HG03039 (cell line): ENCODE data around the gene SPECC1L.

Source experiments
- ATAC-seq: cut with Tn5 transposase; IDR thresholded peaks from one replicate; pipeline ENCODE4 v1.9.1; 2021; ENCODE audit warnings: mild to moderate bottlenecking, moderate library complexity; ENCODE audit not compliant: unreplicated experiment

Gene SPECC1L

DNA sequence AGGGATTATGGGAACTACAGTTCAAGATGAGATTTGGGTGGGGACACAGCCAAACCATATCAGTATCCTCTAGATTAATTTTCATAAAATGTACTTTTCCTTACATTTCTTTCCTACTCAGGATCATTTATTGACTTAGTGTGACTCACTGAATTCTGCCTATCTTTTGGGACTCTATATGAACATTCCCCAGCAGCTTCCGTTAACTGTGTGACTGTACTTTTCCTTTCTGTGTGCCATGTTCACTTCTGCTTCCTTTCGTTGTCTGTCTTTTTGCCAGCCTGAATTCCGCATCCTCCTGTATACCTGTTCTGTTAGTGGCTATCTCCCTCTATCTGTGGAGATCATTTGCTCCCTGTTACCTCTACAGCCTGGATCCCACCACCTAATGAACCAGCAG is 48.8 kb downstream of the SPECC1L start:
- ATAC-seq, result no peak

DNA sequence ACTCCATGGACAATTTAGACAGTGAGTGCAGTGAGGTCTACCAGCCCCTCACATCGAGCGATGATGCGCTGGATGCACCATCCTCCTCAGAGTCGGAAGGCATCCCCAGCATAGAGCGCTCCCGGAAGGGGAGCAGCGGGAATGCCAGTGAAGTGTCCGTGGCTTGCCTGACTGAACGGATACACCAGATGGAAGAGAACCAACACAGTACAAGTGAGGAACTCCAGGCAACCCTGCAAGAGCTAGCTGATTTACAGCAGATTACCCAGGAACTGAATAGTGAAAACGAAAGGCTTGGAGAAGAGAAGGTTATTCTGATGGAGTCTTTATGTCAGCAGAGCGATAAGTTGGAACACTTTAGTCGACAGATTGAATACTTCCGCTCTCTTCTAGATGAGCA is 51.4 kb downstream of the SPECC1L start:
- no peak for ATAC-seq

DNA sequence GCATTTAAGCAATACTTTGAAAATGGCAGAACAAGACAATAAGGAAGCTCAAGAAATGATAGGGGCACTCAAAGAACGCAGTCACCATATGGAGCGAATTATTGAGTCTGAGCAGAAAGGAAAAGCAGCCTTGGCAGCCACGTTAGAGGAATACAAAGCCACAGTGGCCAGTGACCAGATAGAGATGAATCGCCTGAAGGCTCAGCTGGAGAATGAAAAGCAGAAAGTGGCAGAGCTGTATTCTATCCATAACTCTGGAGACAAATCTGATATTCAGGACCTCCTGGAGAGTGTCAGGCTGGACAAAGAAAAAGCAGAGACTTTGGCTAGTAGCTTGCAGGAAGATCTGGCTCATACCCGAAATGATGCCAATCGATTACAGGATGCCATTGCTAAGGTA is 51.9 kb downstream of the SPECC1L start:
- ATAC-seq, result no peak

DNA sequence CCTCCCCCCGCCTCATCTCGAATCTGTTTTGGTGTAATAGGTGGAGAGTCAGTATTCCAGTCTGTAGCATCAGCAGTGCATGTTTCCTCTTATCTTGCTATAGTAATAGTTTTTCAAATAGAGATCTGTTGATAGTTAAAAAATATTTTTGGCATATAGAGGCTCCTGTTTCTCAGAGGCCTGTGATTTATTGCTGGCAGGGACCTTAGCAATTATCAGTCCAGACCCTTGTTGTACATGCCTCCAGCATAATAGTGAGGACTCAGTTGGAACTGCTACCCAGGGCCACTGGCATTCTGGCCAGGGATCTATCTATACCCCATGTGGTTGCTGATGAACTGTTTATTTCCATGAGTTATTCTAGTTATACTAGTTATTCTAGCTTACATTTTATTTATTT is 52.6 kb downstream of the SPECC1L start:
- no peak for ATAC-seq

DNA sequence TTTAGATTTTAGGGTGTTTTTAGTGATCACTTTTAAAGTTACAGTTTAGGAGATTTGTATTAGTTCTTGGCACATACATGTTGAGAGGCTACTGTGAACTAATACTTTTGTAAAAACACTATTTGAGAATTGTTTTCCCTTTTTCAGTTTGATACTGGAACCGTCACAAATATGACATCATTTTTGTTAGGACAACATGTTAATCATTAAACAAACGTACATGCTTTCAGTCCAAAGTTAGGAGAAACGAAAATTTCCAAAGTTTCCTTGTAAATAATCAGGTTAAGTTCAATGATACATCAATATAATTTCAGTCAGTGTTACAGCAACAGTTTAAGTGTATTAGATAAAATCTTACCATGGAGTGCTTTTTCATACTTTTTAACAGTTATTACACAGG is 53.1 kb downstream of the SPECC1L start:
- ATAC-seq, result no peak

DNA sequence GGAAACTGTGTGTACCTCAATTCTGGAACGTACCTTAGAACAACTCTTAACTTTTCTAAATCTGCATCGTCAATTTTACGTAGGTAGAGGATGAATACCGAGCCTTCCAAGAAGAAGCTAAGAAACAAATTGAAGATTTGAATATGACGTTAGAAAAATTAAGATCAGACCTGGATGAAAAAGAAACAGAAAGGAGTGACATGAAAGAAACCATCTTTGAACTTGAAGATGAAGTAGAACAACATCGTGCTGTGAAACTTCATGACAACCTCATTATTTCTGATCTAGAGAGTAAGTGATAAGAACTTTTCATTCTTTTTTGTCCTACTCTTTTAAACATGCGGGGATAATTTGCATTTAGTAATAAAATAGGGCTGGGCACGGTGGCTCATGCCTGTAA is 53.5 kb downstream of the SPECC1L start:
- ATAC-seq, result no peak

DNA sequence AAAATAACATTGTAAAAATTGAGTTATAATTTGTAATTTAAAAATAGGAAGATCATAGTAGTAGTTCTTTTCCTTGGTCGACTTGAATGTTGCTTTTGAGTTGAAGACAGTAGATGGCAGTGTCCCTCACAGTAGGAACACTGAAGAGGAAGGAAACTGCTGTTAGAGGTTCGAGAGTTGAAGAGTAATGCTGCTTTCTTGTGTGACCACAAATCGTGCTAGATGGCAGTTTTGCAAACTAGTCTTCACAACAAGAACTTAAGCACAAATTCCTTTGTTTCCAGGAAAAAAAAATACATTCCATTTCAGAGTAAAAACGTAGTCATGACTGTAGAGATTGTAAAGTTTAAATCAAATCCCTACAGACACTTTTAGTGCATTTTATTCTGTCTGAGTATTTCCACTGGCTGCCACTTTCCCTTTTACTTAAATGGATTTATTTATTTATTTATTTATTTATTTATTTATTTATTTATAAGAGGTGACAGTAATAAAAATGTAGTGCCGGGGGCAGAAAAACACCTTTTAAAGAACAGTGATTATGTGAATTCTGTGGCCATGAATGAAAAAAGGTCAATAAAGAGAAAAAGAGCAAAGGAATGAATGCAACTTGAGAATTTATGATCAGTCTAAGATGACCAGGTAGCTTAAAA is 54.6 kb downstream of the SPECC1L start:
- ATAC-seq, result no peak

DNA sequence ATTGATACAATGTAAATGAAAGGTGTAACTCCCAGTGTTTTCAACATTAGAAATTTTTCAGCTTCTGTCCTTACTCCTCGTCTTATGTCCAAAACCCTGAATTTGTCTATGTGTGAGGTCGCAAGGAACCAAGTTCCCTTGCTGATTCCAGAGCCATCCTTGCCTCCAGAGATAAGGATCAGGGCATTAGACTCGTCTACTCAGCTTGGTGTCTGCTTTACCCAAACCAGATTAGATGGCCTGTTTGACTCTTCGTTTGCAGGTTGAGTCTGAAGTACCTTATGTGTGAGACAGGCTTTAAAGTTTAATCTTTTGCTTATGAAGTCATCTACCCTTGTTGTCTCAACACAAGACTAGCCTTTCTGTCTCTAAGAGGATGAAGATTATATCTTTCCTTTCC is 55.6 kb downstream of the SPECC1L start:
- no peak for ATAC-seq

DNA sequence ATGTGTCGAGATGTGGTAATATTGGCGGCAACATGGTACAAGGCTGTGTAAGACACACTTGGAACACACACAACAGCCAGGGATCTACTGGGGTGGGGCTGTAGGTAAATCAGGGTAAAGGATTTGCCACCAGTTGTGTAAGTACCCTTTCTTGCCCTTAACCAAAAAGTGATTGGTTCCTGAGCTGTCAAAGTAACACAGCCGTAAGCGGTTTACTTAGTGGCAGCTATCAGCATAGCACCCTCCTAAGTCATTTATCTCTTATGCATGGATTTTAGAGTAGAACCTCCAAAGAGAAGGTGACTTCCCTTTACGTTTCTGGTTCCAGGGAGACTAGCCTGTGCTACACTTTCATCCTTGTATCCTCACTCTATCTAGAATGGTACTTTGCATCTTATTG is 57.2 kb downstream of the SPECC1L start:
- no peak for ATAC-seq

DNA sequence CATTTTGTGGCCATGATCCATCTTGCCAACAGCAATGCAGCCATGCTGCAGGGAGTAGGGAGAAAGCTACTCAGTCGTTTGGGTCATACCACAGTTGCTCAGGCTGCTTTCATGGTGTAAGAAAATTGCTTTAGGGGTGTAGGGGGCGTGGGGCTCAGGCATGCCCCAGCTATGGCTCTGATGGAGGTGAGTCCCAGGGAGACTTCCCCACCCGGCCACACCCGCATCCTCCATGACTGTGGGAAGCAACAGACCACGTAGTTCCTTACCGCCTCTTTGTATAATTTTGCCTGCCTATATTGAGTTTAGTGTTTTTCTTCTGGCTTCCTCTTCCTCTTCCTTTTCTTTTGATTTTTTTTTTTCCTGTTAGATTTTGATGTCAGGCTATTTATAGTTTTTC is 58.8 kb downstream of the SPECC1L start:
- no peak for ATAC-seq

DNA sequence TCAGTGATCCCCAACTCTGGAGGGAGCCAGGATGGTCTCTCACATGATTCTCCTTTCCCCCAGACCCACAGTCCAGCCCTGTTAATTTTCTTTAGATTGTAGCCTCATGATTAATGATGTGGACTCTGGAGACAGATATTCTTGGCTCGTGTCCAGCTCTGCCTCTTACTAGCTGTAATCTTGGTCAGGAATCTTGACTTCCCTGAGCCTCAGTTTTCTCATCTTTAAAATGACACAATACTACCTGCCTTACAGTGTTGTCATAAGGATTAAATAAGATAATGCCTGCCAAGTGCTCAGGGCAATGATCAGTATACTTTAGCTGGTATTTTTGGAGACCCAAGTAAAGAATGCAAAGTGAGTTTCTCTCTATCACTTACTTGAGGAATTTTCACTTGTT is 60.0 kb downstream of the SPECC1L start:
- no peak for ATAC-seq

DNA sequence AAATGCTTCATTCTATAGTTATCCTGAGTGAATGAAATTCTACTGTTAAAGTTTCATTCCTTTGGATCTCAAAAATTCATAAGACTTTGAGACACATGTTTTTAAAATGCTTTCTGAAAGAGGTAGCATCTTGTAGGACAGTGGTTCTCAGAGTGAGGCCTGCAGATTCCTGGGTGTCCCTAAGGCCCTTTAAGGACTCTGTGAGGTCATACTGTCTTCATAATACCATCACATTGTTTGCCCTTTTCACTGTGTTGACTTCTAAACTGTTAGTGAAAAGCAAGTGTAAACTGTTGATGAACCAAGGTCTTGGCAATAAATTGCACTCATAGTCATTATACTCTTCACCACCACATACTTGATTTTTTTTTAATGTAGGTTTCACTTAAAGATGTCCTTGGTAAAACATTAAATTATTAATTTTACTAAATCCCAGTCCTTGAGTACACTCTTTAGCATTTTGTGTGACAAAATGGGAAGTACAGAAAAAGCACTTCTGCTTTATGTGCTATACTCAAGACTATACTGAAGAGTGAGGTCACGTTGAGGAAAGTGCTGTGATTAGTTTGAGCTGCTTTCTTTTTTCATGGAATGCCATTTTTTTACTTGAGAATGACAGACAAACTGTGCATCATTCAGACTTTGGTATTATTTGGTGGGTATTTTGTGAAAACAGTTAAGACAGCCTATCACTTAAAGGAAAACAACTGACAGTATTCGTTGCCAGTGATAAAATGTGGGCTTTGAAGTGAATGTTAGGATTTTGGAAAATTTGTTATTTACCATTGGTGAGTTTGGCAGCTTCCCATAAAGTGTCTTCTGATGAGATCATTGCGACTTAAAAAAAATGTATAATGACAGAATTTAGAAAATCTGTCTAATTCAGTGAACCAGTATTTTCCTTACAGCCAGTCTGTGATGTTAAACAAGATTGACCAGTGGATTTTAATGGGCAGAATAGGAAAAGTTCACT is 61.1 kb downstream of the SPECC1L start:
- ATAC-seq, result no peak

DNA sequence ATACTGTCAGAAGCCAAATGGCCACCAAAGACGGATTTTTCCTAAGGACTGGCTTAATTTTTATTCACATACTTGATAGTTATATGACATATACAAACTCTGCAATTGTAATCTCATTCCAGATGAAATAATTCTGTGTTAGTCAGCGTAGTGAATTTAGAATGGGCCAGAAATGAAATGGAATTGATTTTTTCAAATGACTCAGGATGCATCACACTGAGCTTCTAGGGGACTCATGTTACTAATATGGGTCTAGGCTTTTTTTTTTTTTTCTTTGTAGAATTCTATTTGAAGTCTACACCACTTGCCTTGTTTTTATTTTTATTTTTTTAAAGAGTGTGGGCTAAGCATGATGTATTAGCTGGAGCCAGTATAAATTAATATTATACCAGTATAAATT is 62.7 kb downstream of the SPECC1L start:
- no peak for ATAC-seq

DNA sequence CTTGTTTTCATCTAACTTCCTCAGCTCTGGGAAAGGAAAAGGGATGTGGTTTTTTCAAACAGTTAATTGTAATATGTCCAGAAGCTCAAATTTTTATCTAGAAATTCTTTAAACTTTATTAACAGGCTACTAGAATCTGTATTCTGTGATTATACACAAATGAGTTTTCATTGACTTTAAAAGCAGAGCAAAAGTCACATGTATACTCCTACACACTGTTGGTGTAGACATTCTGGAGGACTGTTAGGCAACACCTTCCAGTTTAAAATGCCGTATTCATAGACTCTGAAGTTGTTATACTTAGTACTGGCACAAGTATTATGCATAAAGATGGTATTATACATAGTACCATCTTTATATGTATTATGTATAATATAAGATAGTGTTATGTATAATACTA is 64.9 kb downstream of the SPECC1L start:
- ATAC-seq, result no peak

DNA sequence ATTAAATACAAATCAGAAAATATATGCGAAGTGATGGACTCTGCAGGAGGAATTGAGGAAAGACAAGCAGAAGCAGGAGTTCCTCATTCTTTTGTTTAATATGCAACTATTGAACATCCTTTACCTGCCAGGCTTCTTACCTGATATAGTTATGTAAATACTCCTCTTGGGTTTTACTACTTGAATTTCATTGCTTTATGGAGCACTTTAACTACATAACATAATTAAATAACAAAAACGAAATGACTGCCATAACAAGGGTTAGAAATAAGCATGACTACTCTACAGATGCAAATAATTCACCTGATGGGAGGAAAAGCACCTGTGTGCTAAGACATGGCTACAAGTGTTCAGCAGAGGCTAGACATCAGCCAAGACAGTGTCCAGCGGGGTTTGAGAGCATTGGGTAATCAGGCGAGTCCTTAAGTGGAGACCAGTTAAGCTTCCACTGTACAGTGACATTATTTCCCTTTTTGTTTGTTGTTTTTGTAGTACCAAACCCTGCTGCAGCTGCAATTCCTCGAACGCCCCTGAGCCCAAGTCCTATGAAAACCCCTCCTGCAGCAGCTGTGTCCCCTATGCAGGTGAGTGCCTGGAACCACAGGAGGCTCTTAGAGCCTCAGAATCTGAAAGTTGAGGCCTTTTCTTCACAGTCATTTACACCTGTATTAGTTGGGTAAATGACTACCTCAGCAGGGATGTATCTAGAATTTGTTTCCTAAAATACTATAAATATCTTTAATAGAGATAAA is 67.4 kb downstream of the SPECC1L start:
- ATAC-seq, result no peak

DNA sequence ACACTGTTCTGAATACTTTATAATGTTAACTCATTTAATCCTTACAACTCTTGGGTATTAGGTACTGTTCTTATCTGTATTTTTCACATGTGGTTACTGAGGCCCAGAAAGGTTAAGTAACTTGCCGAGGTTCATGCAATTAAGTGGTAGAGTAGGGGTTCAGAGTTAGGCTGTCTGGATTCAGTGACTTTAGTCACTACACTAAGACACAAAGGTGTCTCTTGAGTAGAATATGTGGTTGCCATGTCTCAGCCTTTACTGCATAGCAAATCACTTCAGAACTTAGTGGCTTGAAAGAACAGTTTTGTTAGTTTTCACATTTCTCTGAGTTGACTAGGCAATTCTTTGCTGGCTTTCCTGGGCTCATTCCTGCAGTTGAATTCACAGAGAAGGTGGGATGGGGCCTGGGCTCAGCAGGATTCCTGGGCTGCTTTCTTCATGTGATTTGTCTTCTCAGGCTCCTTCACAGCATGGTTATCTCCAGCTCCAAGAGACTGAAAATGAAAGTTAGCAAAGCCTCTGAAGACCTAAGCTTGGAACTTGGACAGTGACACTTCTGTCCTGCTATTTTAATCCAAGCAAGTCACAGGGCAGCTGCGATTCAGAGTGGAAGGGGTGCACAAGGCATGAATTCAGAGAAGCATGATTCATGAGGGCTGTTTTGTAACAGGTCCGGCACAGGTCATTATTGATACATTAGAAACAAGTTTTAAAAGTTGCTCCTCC is 68.3 kb downstream of the SPECC1L start:
- ATAC-seq, result no peak

DNA sequence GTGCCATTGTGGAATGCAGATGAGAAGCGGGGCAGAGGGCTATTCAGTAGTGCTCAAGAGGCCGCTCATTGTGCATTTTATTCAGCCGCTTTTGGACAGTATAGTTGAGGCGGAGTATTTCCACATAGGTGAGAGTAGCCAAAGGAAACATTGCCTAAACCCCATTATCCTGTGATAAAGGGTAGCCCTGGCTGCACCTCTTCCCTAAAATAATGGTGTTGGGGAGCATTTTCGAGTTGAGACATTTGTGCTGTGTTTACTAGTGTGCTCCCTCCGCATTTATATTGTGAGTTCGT is 68.8 kb downstream of the SPECC1L start:
- no peak for ATAC-seq

DNA sequence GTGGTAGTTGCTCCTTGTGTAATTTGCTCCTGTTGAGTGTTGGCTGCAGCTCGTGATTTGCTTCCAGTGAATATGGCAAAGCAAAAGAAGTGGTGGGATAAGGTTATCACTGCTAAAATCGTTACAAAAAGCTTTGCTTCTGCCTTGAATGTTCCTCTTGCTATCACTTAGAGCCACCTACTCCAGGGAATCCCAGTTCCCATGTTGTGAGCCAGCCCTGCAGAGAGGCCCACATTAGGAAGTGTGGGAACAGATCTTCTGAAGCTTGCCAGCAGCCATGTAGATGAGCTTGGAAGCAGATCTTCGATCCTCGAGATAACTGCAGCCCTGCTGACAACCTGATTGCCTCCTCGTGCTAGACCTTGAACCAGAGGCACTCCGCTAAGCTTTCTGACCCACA is 71.0 kb downstream of the SPECC1L start:
- ATAC-seq, result no peak

DNA sequence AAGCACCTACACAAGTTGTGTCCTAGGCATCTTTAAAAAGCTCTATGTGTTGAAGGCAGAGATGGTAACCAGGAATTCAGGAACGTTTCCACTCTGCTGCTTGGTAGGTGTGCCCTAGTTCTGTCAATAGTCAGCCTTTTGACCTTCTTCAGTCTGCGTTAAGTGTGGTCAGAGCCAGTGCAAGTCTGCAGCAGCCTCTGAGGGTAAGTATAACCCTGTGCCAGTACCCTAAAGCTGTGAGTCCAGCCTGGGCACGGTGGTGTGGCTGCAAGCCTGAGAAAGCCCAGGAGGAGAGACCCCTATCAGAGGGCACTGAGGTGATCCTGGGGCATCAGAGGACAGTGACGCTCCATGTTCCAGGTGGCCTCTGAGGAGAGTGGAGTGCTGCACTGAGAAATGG is 80.0 kb downstream of the SPECC1L start:
- no peak for ATAC-seq

DNA sequence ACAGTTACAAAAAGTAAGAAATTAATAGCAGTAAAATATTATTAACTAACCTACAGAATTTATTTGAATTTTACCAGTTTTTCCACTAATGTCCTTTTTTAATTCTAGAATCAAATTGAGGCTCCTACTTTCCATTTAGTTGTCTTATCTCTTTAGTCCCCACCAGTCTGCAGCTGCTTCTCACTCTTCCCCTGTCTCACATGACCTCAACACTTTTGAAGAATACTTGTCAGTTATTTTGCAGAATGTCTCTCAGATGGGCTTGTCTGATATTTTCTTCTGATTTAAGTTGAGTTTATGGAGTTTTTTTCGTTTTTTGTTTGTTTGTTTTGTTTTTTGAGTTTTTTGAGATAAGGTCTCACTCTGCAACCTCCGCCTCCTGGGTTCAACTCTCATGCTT is 82.5 kb downstream of the SPECC1L start:
- ATAC-seq, result no peak

DNA sequence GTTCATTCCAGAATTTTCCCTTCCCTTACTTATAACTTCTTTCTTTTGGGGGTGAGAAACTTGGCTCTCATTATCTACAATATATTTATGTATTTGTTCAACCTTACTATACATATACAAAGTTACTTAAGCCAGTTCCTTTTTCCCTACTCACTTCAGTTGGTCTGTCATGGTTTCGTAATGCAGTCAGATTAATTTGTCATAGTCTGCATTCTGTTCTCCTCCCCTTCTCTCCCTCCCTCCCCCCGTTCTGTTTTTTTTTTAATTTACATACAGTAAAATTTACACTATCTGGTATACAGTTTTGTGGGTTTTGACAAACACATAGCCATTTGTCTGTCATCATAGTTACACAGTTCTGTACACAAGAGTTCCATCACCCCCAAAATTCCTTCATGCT is 84.9 kb downstream of the SPECC1L start:
- ATAC-seq, result no peak
